Bronchial epithelial cell (primary cell): Measurements from ENCODE around the gene SGSM1. TPM values are rescaled to one million over a fixed set of nuclear protein-coding genes. Genes with fewer than 3 reads are reported as not detected.

Experiments
- DNase-seq: peaks from one replicate; pipeline ENCODE4 v3.0.0-alpha.2; 2010; ENCODE audit warnings: low read depth
- FAIRE-seq: peaks from 2 replicates; lab custom pipeline; 2011; peaks lifted over from hg19 to GRCh38; lab: Jason Lieb, UNC
- H3K27me3 ChIP-seq: 2 replicates; pipeline ENCODE4 v1.5.1; 2011; ENCODE audit warnings: low read length; ENCODE audit not compliant: control insufficient read depth, insufficient read depth
- H3K36me3 ChIP-seq: 2 replicates; pipeline ENCODE4 v1.5.1; 2011; ENCODE audit warnings: low read length; ENCODE audit not compliant: control insufficient read depth, insufficient read depth
- H3K4me3 ChIP-seq: 2 replicates; pipeline ENCODE4 v1.5.1; 2011; ENCODE audit warnings: mild to moderate bottlenecking, low read depth, low read length, control low read depth
- total RNA-seq: library from RNA; depleted of rRNA; stranded (reverse); fragments of >200 nt; gene quantifications from 2 replicates; pipeline ENCODE4 v1.2.1, GENCODE V29; 2014
- TF ChIP-seq, protein P1 (sequence below): IDR thresholded peaks from 2 replicates; pipeline ENCODE4 v1.5.1; 2011; ENCODE audit warnings: mild to moderate bottlenecking, moderate library complexity, low read length, control low read depth, inconsistent platforms; ENCODE audit not compliant: insufficient read depth, severe bottlenecking

Gene SGSM1
- total RNA-seq, 1 donor from 2014 or later: not detected

DNA sequence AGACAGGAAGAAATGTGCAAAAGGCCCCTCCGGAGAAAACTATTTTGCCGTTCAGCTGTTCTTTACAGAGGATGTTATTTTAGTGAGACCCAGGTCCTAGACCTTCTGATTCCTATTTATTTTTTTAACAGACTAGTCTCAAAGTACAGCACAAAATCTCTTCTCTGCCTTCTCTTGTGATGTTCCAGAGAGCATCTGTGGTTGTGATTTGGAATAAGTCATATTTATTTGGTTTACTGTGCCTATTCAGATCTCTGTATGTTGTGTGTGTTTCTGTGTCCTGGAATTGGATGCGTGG is 120.4 kb downstream of the SGSM1 start:
- Histone ChIP-seq H3K36me3 (no peaks in the 10 kb centered on the region), H3K27me3 (no peaks in the 10 kb centered on the region), H3K4me3 (no peak overlapping the region)
- TF ChIP-seq, protein P1, sequence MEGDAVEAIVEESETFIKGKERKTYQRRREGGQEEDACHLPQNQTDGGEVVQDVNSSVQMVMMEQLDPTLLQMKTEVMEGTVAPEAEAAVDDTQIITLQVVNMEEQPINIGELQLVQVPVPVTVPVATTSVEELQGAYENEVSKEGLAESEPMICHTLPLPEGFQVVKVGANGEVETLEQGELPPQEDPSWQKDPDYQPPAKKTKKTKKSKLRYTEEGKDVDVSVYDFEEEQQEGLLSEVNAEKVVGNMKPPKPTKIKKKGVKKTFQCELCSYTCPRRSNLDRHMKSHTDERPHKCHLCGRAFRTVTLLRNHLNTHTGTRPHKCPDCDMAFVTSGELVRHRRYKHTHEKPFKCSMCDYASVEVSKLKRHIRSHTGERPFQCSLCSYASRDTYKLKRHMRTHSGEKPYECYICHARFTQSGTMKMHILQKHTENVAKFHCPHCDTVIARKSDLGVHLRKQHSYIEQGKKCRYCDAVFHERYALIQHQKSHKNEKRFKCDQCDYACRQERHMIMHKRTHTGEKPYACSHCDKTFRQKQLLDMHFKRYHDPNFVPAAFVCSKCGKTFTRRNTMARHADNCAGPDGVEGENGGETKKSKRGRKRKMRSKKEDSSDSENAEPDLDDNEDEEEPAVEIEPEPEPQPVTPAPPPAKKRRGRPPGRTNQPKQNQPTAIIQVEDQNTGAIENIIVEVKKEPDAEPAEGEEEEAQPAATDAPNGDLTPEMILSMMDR: no peak
- DNase-seq: no peak
- FAIRE-seq: no peak

DNA sequence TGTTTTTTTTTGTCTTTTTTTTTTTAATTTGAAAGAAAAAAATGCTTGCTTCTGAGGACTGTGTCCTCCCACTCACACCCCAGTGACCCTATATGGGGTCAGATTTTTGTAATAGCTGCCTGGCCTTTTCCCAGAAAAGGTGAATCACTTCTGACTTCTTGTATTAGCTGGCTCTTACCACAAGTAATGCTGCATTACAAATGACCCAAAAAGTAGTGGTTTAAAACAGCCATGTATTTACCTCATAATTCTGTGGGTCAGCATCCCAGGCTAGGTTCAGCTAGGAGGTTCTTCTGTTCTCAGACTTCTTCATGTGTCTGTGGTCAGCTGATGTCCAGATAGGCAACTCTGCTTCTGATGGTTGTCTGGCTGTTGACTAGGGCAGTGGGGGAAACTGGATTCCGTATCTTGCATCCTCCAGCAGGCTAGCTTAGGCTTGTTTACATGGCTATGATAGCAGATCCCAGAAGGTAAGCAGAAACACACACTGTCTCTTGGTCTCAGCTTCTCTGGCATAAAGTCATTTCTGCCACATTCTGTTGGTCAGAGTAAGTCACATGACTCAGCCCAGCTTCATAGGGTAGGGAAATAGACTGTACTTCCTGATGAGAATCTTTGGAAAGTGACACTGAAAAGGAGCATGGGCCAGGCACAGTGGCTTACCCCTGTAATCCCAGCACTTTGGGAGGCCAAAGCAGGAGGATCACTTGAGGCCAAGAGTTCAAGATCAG is 121.0 kb downstream of the SGSM1 start:
- no peaks in the 10 kb centered on the region for H3K36me3 ChIP-seq
- no peak for FAIRE-seq
- peak; percentile 69 for DNase-seq
- TF ChIP-seq, protein P1: no peak
- no peak overlapping the region for H3K4me3 ChIP-seq
- H3K27me3 ChIP-seq: peaks cover 1% of the 10 kb centered on the region

GRCh38 chr22:24928322-24928721 is 122.3 kb downstream of the SGSM1 start:
- no peak for FAIRE-seq
- Histone ChIP-seq H3K27me3 (peaks cover 1% of the 10 kb centered on the region), H3K4me3 (no peak overlapping the region), H3K36me3 (no peaks in the 10 kb centered on the region)
- TF ChIP-seq, protein P1: no peak
- no peak for DNase-seq

DNA sequence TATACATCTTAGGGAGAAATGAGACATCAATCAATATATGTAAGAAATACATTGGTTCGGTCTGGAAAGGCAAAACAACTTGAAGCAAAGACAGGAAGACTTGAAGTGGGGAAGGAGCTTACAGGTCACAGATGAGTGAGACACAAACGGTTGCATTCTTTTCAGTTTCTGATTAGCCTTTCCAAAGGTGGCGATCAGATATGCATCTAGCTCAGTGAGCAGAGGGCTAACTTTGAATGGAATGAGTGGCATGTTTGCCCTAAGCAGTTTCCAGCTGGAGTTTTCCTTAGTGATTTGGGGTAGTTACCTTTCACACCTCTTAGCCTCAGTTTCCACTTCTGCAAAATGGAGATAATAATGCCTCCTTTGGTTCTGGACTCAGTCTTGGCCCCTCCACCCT is 124.7 kb downstream of the SGSM1 start:
- TF ChIP-seq, protein P1: no peak

GRCh38 chr22:24935771-24936483 is 129.9 kb downstream of the SGSM1 start:
- Histone ChIP-seq H3K4me3 (no peak overlapping the region), H3K27me3 (peaks cover 1% of the 10 kb centered on the region), H3K36me3 (no peaks in the 10 kb centered on the region)
- FAIRE-seq (no peak), DNase-seq (no peak)
- TF ChIP-seq, protein P1: no peak

More for the DNA sequence above, 124.7 kb downstream of the SGSM1 start:
- no peak for DNase-seq
- H3K4me3 ChIP-seq: no peak overlapping the region
- peaks cover 1% of the 10 kb centered on the region for H3K27me3 ChIP-seq
- no peaks in the 10 kb centered on the region for H3K36me3 ChIP-seq
- no peak for FAIRE-seq
